Stimulated activated naive B cell treated with anti-CD40 and anti-IgM and Interleukin-4, amounts not matched to agents 10 μg/mL and 1 μg/mL and 100 μg/mL, for 72 hours (primary cell): ENCODE data around the gene TRIM66.

Experiments
- ATAC-seq, 2 donors: fragments of 150-1000 bp; cut with Tn5 transposase; replicated peaks; 2 replicates each; pipeline ENCODE4 v1.10.0; 2021; ENCODE audit warnings: moderate library complexity in 1 of 2
- DNase-seq: peaks from one replicate; pipeline ENCODE4 v3.0.0; 2021
- H3K27ac Mint-ChIP-seq: one replicate; pipeline ENCODE4 v1.8.0; 2022; ENCODE audit warnings: mild to moderate bottlenecking, mixed read lengths
- H3K27me3 Mint-ChIP-seq, 2 donors: one replicate each; pipeline ENCODE4 v1.8.0; 2022; ENCODE audit warnings: mixed read lengths in 2 of 2
- H3K36me3 Mint-ChIP-seq, 2 donors: one replicate each; pipeline ENCODE4 v1.8.0; 2022; ENCODE audit warnings: mixed read lengths in 2 of 2, mild to moderate bottlenecking in 1 of 2
- H3K4me1 Mint-ChIP-seq, 2 donors: one replicate each; pipeline ENCODE4 v1.8.0; 2022; ENCODE audit warnings: mixed read lengths in 2 of 2, mild to moderate bottlenecking in 1 of 2
- H3K4me3 Mint-ChIP-seq, 2 donors: one replicate each; pipeline ENCODE4 v1.8.0; 2022; ENCODE audit warnings: mild to moderate bottlenecking in 2 of 2, mixed read lengths in 2 of 2, moderate library complexity in 1 of 2
- H3K9me3 Mint-ChIP-seq, 2 donors: one replicate each; pipeline ENCODE4 v1.8.0; 2022; ENCODE audit warnings: mixed read lengths in 2 of 2, mild to moderate bottlenecking in 1 of 2

The TRIM66 gene

DNA sequence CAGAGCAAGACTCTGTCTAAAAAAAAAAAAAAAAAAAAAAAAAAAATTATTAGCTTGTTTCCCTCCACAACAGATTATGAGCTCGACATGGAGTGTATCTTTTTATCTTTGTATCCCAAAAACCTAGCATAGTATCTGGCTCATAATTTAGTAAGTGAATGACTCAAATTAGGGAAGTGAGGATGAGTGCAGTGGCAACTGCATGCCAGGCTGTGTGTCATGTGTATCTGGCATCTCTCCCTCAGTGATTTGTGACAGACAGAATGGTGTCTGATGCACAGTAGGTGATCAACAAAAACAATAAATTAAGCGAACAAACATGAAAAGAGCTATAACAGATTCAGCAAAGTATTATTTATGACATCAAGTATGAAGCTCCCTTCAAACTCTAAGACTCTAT lies 95.7 kb downstream of the TRIM66 start:
- Mint-ChIP-seq H3K36me3 (peaks cover 7 to 10% of the 10 kb centered on the region in 2 donors), H3K4me3 (no peak overlapping the region), H3K27ac (no peak overlapping the region), H3K4me1 (peaks cover 10 to 17% of the 10 kb centered on the region in 2 donors), H3K9me3 (peaks cover 3 to 4% of the 10 kb centered on the region in 2 donors), H3K27me3 (no peaks in the 10 kb centered on the region)
- no peak for DNase-seq
- ATAC-seq: peak; percentile 73 to 89

DNA sequence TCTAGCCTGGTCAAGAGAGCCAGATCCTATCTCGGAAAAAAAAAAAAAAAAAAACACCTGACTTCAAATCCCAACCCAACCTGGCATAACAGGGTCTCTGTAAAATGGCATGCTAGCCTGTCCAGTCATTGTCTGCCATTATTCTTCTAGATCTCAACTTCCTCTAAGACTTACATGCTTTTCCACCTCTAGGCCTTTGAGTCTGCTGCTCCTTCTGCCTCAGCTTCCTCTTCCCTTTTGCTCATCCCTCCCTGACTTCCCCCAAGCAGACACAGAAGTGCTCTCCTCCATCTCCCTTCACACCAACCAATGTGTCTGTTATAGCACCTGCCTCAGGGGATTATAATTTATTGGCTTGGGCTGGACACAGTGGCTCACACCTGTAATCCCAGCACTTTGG lies 96.3 kb downstream of the TRIM66 start:
- H3K27ac Mint-ChIP-seq: no peak overlapping the region
- H3K4me1 Mint-ChIP-seq: peaks cover 10 to 17% of the 10 kb centered on the region in 2 donors
- no peak overlapping the region for H3K4me3 Mint-ChIP-seq
- H3K27me3 Mint-ChIP-seq: no peaks in the 10 kb centered on the region
- H3K9me3 Mint-ChIP-seq: peaks cover 3 to 4% of the 10 kb centered on the region in 2 donors
- peaks cover 7 to 10% of the 10 kb centered on the region in 2 donors for H3K36me3 Mint-ChIP-seq
- DNase-seq (no peak), ATAC-seq (no peak)

DNA sequence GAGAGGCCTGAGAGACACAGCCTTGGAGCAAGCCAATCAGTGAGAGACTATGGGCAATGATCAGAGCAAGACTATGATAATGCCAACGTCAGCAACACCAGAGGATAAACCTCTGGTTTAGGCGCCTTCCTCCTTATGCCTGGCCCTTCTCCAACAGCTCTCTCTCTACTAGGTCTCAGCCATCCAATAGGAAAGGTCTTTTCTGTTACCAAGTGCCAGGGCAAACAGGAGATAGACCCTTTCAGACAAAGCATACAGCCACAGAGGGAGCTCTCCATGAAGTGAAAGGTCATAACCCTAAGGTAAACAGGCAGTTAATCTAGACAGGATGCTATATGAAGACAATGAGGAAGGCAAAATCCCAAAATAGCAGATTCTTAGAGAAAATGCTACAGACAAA lies 98.0 kb downstream of the TRIM66 start:
- Mint-ChIP-seq H3K4me1 (peaks cover 10 to 17% of the 10 kb centered on the region in 2 donors), H3K36me3 (peaks cover 12 to 17% of the 10 kb centered on the region in 2 donors), H3K27me3 (no peaks in the 10 kb centered on the region), H3K9me3 (peaks cover 6 to 9% of the 10 kb centered on the region in 2 donors), H3K4me3 (no peak overlapping the region), H3K27ac (no peak overlapping the region)
- no peak for DNase-seq
- ATAC-seq: no peak

DNA sequence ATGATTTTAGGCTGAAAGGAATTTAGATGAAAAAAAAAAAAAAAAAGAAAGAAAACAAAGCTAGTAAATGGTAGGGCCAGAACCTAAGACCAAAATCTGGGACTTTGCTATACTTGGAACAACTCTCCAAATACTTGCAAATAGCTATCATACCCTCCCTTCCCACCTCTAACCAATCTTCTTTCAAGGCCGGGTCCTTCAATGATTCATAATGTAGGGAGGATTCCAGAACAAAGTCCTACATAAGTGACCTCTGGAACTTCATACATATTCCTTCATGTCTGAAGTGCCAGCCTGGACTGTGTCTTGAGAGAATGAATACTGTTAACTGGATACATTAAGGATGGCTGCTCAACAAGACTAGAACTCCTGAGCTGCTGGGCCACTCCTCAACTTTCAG lies 98.4 kb downstream of the TRIM66 start:
- no peak overlapping the region for H3K27ac Mint-ChIP-seq
- no peaks in the 10 kb centered on the region for H3K27me3 Mint-ChIP-seq
- ATAC-seq: no peak
- peaks cover 6 to 9% of the 10 kb centered on the region in 2 donors for H3K9me3 Mint-ChIP-seq
- H3K4me1 Mint-ChIP-seq: peaks cover 10 to 17% of the 10 kb centered on the region in 2 donors
- DNase-seq: no peak
- peaks cover 12 to 18% of the 10 kb centered on the region in 2 donors for H3K36me3 Mint-ChIP-seq
- no peak overlapping the region for H3K4me3 Mint-ChIP-seq

DNA sequence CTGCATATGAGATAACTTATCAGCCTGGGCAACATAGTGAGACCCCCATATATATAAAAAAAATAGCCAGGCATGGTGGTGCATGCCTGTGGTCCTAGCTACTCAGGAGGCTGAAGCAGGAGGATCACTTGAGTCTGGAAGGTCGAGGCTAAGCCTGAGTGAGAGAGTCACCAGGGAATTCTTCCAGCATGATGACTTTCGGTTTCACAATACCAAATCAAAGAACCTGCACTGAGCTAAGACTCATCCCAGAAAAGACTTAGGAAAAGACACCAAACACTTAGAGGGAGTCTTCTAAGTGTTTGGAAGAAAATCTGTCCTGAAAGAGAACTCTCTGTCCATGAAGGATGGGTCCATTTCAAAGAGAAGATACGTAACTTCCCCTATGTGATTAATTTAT lies 101.2 kb downstream of the TRIM66 start:
- ATAC-seq (no peak), DNase-seq (no peak)
- Mint-ChIP-seq H3K9me3 (peaks cover 6 to 9% of the 10 kb centered on the region in 2 donors), H3K36me3 (peaks cover 8 to 15% of the 10 kb centered on the region in 2 donors), H3K4me1 (peaks cover 5 to 15% of the 10 kb centered on the region in 2 donors), H3K27ac (no peak overlapping the region), H3K27me3 (no peaks in the 10 kb centered on the region), H3K4me3 (no peak overlapping the region)

DNA sequence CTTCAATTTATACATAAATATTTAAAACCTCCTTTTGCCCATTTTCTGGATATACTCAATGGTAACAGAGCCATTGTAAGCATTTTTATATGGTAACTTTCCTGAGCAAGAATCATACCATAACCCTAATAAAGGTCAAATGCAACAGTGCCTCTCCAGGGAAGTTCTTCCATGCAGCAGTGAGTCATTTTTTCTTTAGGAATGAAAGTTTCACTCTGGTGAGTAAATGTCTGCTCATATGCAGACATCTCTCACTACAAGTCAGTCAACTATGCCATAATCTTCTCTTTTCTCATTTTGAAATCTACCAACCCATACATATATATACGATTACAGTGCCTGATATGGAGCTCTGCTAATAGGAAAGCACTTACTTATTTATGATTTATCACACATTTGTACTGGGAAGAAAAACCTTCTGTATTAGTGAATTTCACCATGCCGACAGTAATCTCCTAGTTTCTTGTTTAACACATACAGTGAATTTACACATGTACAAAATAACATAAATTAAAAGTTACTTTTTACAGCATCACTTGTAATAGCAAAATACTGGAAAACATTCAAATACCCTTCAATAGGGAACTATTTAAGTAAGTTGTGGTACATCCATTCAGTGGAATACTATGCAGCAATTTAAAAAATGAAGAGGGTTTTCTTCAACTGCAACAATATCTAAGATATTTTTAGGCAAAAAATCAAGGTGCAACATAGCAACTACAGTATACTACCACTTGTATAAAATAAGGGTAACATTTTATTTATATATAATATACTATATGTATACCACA lies 104.5 kb downstream of the TRIM66 start:
- DNase-seq: no peak
- no peak overlapping the region for H3K4me3 Mint-ChIP-seq
- no peaks in the 10 kb centered on the region for H3K27me3 Mint-ChIP-seq
- peaks cover 6 to 9% of the 10 kb centered on the region in 2 donors for H3K9me3 Mint-ChIP-seq
- no peak for ATAC-seq
- peaks cover 3 to 12% of the 10 kb centered on the region in 2 donors for H3K4me1 Mint-ChIP-seq
- peaks cover 8 to 12% of the 10 kb centered on the region in 2 donors for H3K36me3 Mint-ChIP-seq
- H3K27ac Mint-ChIP-seq: no peak overlapping the region

DNA sequence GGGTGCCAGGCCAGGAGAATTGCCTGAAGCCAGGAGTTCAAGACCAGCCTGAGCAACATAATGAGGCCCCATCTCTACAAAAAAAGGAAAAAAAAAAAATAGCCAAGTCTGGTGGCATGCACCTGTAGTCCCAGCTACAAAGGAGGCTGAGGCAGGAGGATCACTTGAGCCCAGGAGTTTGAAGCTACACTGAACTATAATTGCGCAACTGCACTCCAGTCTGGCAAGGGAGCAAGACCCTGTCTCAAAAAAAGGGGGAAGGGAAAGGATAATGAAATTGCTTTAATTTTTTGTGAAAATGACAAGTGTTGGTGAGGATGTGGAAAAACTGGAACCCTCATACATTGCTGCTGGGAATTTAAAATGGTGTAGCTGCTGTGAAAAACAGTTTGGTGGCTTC lies 107.7 kb downstream of the TRIM66 start:
- H3K36me3 Mint-ChIP-seq: peaks cover 4% of the 10 kb centered on the region in 2 donors
- DNase-seq (no peak), ATAC-seq (no peak)
- no peak overlapping the region for H3K27ac Mint-ChIP-seq
- peaks cover 0 to 6% of the 10 kb centered on the region in 2 donors for H3K27me3 Mint-ChIP-seq
- H3K9me3 Mint-ChIP-seq: peaks cover 0 to 1% of the 10 kb centered on the region in 2 donors
- peaks cover 0 to 5% of the 10 kb centered on the region in 2 donors for H3K4me1 Mint-ChIP-seq
- H3K4me3 Mint-ChIP-seq: no peak overlapping the region

DNA sequence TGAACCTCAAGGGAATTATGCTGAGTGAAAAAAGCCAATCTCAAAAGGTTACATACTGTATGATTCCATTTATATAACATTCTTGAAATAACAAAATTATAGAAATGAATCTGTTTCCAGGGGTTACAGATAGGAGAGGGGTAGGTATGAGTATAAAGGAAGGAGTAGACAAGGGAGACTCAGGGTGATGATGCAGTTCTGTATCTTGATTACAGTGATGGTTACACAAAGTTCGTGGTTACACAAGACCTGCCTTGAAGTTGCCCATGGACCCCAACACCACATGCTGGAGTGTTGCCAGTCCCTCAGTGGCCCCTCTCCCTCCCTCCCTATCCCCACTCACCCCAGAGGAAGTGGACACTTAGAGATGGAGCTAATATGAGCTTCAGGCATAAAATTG lies 108.7 kb downstream of the TRIM66 start:
- Mint-ChIP-seq H3K4me1 (peaks cover 0 to 5% of the 10 kb centered on the region in 2 donors), H3K4me3 (no peak overlapping the region), H3K9me3 (no peaks in the 10 kb centered on the region), H3K36me3 (peaks cover 0 to 2% of the 10 kb centered on the region in 2 donors), H3K27me3 (peaks cover 0 to 6% of the 10 kb centered on the region in 2 donors), H3K27ac (no peak overlapping the region)
- DNase-seq: no peak
- peak; percentile 33 to 67 for ATAC-seq

DNA sequence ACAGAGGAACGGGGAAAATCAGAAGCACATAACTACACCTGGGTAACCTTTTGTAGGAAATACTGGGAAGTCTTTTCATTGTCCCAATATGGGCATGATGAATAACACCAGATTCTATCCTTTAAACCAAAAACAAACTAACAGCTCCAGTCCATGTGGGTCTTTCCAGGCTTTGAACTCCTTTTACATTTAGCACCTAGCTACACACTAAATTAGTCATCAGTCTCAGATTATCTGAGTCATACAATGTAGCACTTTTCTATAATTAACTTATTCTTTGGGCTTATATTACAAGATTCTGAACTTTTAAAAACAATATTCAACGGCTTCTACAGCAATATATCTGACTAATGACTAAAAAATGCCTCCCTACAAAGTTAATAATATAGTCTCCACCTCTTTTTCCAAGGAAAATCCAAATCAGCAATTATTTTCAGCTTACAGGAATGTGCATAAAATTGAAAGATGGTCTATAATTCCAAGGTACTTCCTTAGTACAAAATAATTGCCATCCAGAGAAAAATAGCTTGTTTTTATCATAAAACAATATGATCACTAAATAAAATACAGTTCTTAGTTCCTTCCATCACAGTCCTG lies 114.8 kb downstream of the TRIM66 start:
- peaks cover 2 to 5% of the 10 kb centered on the region in 2 donors for H3K4me1 Mint-ChIP-seq
- peaks cover 0 to 6% of the 10 kb centered on the region in 2 donors for H3K27me3 Mint-ChIP-seq
- H3K27ac Mint-ChIP-seq: no peak overlapping the region
- H3K9me3 Mint-ChIP-seq: no peaks in the 10 kb centered on the region
- H3K4me3 Mint-ChIP-seq: no peak overlapping the region
- H3K36me3 Mint-ChIP-seq: peaks cover 0 to 2% of the 10 kb centered on the region in 2 donors
- ATAC-seq: peak in 1 of 2 donors; percentile 42
- DNase-seq: no peak

DNA sequence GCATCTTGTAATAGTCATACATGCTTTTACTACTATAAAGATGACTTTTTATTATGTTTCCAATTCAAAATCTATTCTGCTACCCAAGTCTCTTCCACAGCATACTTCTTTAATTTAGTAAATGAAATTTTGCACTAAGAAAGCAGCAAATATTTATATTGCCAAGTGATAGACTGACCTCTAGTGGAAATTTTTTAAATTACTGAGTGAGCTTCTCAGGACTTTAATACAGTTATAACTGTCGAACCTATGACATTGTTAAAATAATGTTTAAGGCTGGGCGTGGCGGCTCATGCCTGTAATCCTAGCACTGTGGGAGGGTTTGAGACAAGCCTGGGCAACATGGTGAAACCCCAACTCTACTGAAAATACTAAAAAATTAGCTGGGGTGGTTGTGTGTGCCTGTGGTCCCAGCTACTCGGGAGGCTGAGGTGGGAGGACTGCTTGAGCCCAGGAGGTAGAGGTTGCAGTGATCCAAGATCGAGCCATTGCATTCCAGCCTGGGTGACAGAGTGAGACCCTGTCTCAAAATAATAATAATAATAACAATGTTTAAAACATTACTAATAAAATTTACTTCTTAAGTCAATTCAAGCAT lies 115.8 kb downstream of the TRIM66 start:
- peaks cover 2 to 5% of the 10 kb centered on the region in 2 donors for H3K4me1 Mint-ChIP-seq
- ATAC-seq (peak; percentile 38 to 47), DNase-seq (no peak)
- H3K27me3 Mint-ChIP-seq: peaks cover 0 to 6% of the 10 kb centered on the region in 2 donors
- no peak overlapping the region for H3K27ac Mint-ChIP-seq
- peaks cover 3 to 6% of the 10 kb centered on the region in 2 donors for H3K36me3 Mint-ChIP-seq
- no peak overlapping the region for H3K4me3 Mint-ChIP-seq
- H3K9me3 Mint-ChIP-seq: peaks cover 0 to 1% of the 10 kb centered on the region in 2 donors

DNA sequence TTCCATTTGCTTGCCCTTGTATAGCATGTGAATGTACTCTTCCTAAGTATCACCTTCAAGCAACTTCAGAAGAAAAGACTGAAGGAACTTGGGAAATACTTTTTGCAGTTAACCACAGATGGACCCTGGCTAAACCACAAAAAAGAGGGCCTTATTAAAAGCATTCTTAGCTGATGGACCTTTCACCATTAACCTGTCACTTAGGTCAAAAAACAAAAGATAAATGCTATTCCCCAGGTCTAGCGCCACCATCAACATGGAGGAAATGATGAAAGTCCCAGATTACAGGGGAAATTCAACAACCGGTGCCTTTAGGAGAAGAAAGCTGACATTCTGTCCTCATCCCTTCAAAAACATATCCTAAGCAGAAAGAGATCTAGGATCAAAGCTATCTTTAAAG lies 117.9 kb downstream of the TRIM66 start:
- peaks cover 3 to 6% of the 10 kb centered on the region in 2 donors for H3K36me3 Mint-ChIP-seq
- ATAC-seq (no peak), DNase-seq (no peak)
- no peak overlapping the region for H3K4me3 Mint-ChIP-seq
- no peaks in the 10 kb centered on the region for H3K27me3 Mint-ChIP-seq
- peaks cover 1 to 6% of the 10 kb centered on the region in 2 donors for H3K9me3 Mint-ChIP-seq
- H3K27ac Mint-ChIP-seq: no peak overlapping the region
- peaks cover 2 to 5% of the 10 kb centered on the region in 2 donors for H3K4me1 Mint-ChIP-seq
